Ishikawa (cell line): Measurements from ENCODE around the gene GATC.

Experiments used
- CREB1 ChIP-seq: IDR thresholded peaks from 2 replicates; pipeline ENCODE4 v1.6.1; 2012; ENCODE audit warnings: low read depth
- YY1 ChIP-seq: IDR thresholded peaks from 2 replicates; pipeline ENCODE4 v1.6.1; 2012; ENCODE audit warnings: low read depth

- TF ChIP-seq YY1 (no peak), CREB1 (no peak)
Observed at GRCh38 chr12:120421701-120422100, 24.5 kb upstream of the GATC start.
